Skeletal muscle satellite cell (primary cell): ENCODE data around the gene CASTOR1.

Experiments used
- H3K27me3 ChIP-seq: 2 replicates; pipeline ENCODE4 v1.7.0; 2013; ENCODE audit warnings: low read length; ENCODE audit not compliant: control insufficient read depth, insufficient read depth
- H3K36me3 ChIP-seq: 2 replicates; pipeline ENCODE4 v1.7.0; 2013; ENCODE audit warnings: mild to moderate bottlenecking, control low read depth, low read length; ENCODE audit not compliant: insufficient read depth
- H3K4me1 ChIP-seq: 2 replicates; pipeline ENCODE4 v1.7.0; 2013; ENCODE audit warnings: low read length; ENCODE audit not compliant: control insufficient read depth, insufficient read depth
- H3K4me2 ChIP-seq: 2 replicates; pipeline ENCODE4 v1.7.0; 2013; ENCODE audit warnings: mild to moderate bottlenecking, low read length
- H3K4me3 ChIP-seq: 2 replicates; pipeline ENCODE4 v1.7.0; 2013; ENCODE audit warnings: low read length
- H3K9ac ChIP-seq: 2 replicates; pipeline ENCODE4 v1.7.0; 2013; ENCODE audit warnings: mild to moderate bottlenecking, low read depth, low read length, moderate library complexity
- H3K9me3 ChIP-seq: replicated peaks from 2 replicates; pipeline ENCODE4 v1.7.0; 2013; ENCODE audit warnings: mild to moderate bottlenecking, control low read depth, low read length

The CASTOR1 gene

DNA sequence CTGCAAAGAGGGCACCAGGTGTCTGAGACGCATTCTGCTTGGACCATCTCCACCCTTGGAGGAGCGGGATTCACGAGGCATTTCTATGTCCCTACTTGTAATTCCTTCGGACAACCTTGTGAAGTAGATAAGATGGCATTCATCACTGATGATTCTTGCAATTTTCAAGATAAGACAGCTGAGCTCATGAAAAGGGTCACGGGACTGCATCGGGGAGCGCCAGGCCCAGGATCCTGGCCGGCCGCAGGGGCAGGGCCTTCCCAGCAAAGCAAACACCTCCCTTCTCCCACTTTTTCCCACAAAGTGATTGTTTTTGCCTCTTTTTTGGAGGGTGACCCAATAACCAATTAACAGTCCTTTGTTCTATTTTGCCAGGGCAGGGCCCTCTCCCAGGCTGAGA is 51.2 kb downstream of the CASTOR1 start:
- Histone ChIP-seq H3K9me3 (no peaks in the 10 kb centered on the region), H3K9ac (peak overlapping the region; percentile 12), H3K4me2 (no peak overlapping the region), H3K36me3 (peaks cover 22% of the 10 kb centered on the region), H3K27me3 (no peaks in the 10 kb centered on the region), H3K4me3 (no peak overlapping the region), H3K4me1 (peaks cover 76% of the 10 kb centered on the region)

DNA sequence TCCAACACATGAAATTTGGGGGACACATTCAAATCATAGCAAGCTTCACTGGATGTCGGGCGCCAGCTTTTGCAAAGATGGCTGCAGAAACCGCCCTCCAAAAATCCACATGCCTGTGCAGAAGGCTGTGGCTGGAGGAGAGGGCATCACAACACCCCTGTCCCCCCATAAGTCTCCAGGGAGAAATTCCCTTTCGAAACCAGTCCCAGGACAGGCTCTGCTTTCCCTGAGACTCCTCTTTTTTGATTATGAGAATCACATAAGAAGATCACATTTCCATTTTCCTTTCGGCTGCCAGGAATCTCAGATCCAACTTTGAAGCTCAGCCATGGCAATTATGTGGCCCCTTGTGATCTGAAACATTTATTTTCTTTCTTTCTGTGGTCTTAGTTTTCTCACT is 52.4 kb downstream of the CASTOR1 start:
- H3K36me3 ChIP-seq: peaks cover 13% of the 10 kb centered on the region
- no peaks in the 10 kb centered on the region for H3K27me3 ChIP-seq
- no peaks in the 10 kb centered on the region for H3K9me3 ChIP-seq
- H3K4me1 ChIP-seq: peaks cover 64% of the 10 kb centered on the region
- H3K4me3 ChIP-seq: no peak overlapping the region
- H3K4me2 ChIP-seq: no peak overlapping the region
- H3K9ac ChIP-seq: peak overlapping the region; percentile 80

DNA sequence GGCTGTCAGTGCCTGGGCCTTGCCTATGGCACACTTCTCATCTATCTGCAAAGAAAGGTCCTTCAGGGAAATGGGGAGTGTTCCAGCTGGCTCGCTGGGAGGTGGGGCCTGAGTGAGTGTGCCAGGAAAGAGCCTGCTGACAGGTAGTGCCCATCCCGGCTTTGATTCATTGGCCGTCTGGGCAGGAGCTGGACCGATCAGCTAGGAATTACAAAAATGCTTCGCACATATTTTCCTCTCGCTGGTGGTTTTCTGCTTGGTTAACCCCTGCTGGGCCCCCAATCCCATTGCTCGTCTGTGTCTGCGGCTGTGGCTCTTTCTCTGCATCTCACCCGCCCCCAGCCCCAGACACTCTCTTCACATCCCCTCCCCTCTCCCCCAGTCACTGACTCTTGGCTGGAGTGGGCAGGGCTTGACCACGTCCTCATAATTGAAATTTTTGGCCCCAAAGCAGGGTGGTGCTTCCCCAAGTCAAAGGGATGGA is 53.6 kb downstream of the CASTOR1 start:
- Histone ChIP-seq H3K4me1 (peaks cover 53% of the 10 kb centered on the region), H3K4me3 (no peak overlapping the region), H3K9me3 (no peaks in the 10 kb centered on the region), H3K4me2 (peak overlapping the region; percentile 37), H3K27me3 (no peaks in the 10 kb centered on the region), H3K9ac (peak overlapping the region; percentile 80), H3K36me3 (peaks cover 2% of the 10 kb centered on the region)
